DND-41 (cell line): ENCODE measurements around the gene DPH6.

ENCODE experiments used
- ATAC-seq: fragments of 200-7000 bp; cut with Tn5 transposase; 3 replicates; pipeline ENCODE4 v1.9.1; 2021; ENCODE audit warnings: low read depth; ENCODE audit not compliant: insufficient read depth
- DNase-seq: peaks from one replicate; pipeline ENCODE4 v3.0.0-alpha.2; 2020
- H2AFZ ChIP-seq: 2 replicates; pipeline ENCODE4 v1.6.0; 2012; ENCODE audit warnings: low read depth, low read length
- H3K27ac ChIP-seq: 2 replicates; pipeline ENCODE4 v1.5.1; 2012; ENCODE audit warnings: low read length, inconsistent platforms
- H3K27me3 ChIP-seq: fragments of 200-600 bp; sonication (generic); 2 replicates; pipeline ENCODE4 v1.6.0; 2012; ENCODE audit warnings: low read length, mild to moderate bottlenecking, inconsistent platforms; ENCODE audit not compliant: insufficient read depth, poor library complexity
- H3K36me3 ChIP-seq: 2 replicates; pipeline ENCODE4 v1.5.1; 2012; ENCODE audit warnings: low read length, inconsistent platforms; ENCODE audit not compliant: insufficient read depth
- H3K4me1 ChIP-seq: 2 replicates; pipeline ENCODE4 v1.5.1; 2012; ENCODE audit warnings: mild to moderate bottlenecking, low read length; ENCODE audit not compliant: insufficient read depth
- H3K4me2 ChIP-seq: 2 replicates; pipeline ENCODE4 v1.6.0; 2012; ENCODE audit warnings: mild to moderate bottlenecking, moderate library complexity, low read length, inconsistent platforms; ENCODE audit not compliant: insufficient read depth
- H3K4me3 ChIP-seq, 2 experiments: fragments of 200-600 bp in 1 of 2; shearing (Covaris generic) in 1 of 2; 2 replicates each; pipeline ENCODE4 v1.5.1; 2012 to 2016; ENCODE audit warnings: inconsistent platforms in 2 of 2, low read length in 2 of 2, mild to moderate bottlenecking in 2 of 2, low read depth in 1 of 2, moderate library complexity in 1 of 2
- H3K79me2 ChIP-seq: 2 replicates; pipeline ENCODE4 v1.6.0; 2012; ENCODE audit warnings: low read length, inconsistent platforms; ENCODE audit not compliant: insufficient read depth
- H3K9ac ChIP-seq: 2 replicates; pipeline ENCODE4 v1.6.0; 2012; ENCODE audit warnings: low read depth, mild to moderate bottlenecking, inconsistent platforms, low read length, moderate library complexity
- H3K9me3 ChIP-seq: 2 replicates; pipeline ENCODE4 v1.5.1; 2012; ENCODE audit warnings: low read length, moderate library complexity, mild to moderate bottlenecking, inconsistent platforms; ENCODE audit not compliant: insufficient read depth, severe bottlenecking
- H4K20me1 ChIP-seq: 2 replicates; pipeline ENCODE4 v1.6.0; 2012; ENCODE audit warnings: low read length; ENCODE audit not compliant: insufficient read depth
- EZH2 ChIP-seq: IDR thresholded peaks from 3 replicates; pipeline ENCODE4 v1.6.1; 2012; ENCODE audit warnings: borderline replicate concordance, low read depth, mild to moderate bottlenecking, moderate library complexity, low read length, inconsistent platforms; ENCODE audit not compliant: severe bottlenecking
- TF ChIP-seq, protein P1 (sequence below): IDR thresholded peaks from 2 replicates; pipeline ENCODE4 v1.5.1; 2012; ENCODE audit warnings: borderline replicate concordance, low read length, moderate library complexity, mild to moderate bottlenecking; ENCODE audit not compliant: poor library complexity, severe bottlenecking; ENCODE audit errors: extremely low read depth

DPH6 gene

DNA sequence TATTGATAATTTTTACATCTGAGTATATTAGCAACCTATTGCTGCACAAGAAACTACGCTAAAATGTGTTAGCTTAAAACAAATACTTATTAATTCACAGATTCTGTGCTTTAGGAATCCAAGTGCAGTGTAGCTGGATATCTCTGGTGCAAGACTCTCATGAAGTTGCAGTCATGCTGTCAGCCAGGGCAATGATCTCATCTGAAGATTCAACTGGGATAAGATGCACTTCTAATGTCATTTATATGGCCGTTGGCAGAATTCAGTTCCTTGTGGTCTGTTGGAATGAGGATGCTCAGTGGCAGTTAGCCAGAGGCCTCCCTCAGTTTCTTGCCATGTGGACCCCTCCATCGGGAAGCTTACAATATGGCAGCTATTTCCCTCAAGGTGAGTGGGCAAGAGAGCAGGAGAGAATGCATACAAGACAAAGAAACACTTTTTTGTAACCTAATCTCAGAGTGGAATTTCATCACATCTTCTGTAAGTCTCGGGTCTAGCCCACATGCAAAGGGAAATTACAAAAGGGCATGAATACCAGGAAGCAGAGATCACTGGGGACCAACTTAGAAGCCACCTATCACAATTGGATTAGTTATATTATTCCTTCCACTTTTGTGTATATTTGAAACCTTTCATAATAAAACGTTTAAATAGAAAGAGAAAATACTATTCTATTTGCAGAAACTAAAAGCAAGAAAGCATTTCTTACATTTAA, 61.6 kb downstream of the DPH6 start:
- peaks cover 5% of the 10 kb centered on the region for H3K9me3 ChIP-seq
- H3K4me3 ChIP-seq, result no peak overlapping the region
- H2AFZ ChIP-seq, result no peak overlapping the region
- no peak for ATAC-seq
- peaks cover 2% of the 10 kb centered on the region; the same call in 1 of the 2 replicates for H3K36me3 ChIP-seq
- H3K27ac ChIP-seq, result no peak overlapping the region
- no peaks in the 10 kb centered on the region for H4K20me1 ChIP-seq
- DNase-seq, result no peak
- H3K9ac ChIP-seq, result no peak overlapping the region
- H3K4me2 ChIP-seq, result no peak overlapping the region
- TF ChIP-seq, protein P1, sequence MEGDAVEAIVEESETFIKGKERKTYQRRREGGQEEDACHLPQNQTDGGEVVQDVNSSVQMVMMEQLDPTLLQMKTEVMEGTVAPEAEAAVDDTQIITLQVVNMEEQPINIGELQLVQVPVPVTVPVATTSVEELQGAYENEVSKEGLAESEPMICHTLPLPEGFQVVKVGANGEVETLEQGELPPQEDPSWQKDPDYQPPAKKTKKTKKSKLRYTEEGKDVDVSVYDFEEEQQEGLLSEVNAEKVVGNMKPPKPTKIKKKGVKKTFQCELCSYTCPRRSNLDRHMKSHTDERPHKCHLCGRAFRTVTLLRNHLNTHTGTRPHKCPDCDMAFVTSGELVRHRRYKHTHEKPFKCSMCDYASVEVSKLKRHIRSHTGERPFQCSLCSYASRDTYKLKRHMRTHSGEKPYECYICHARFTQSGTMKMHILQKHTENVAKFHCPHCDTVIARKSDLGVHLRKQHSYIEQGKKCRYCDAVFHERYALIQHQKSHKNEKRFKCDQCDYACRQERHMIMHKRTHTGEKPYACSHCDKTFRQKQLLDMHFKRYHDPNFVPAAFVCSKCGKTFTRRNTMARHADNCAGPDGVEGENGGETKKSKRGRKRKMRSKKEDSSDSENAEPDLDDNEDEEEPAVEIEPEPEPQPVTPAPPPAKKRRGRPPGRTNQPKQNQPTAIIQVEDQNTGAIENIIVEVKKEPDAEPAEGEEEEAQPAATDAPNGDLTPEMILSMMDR, result no peak
- no peak for TF ChIP-seq EZH2
- H3K4me1 ChIP-seq, result no peaks in the 10 kb centered on the region
- no peaks in the 10 kb centered on the region for H3K79me2 ChIP-seq
- H3K27me3 ChIP-seq, result no peaks in the 10 kb centered on the region

DNA sequence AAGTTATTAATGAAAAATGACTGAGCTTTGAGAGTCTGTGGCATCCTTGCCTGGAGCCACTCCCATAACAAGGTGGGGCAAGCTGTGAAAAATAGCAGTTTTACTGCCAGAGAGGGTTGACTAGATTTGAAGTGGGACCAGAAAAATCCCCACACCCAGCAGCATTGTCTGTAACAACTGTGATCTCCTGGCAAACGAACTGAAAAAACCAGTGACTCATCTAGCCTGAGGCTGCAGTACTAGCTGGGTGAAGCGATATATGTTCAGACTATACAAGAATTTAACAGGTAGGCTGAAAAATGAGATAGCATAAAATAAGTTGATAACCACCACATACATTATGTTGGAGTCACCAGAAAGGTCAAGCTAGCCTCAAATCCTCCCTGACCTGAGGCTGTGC, 64.0 kb downstream of the DPH6 start:
- TF ChIP-seq, protein P1, result no peak
- TF ChIP-seq EZH2, result no peak
- Histone ChIP-seq H3K4me1 (no peaks in the 10 kb centered on the region), H3K4me2 (no peak overlapping the region), H3K4me3 (no peak overlapping the region), H3K36me3 (no peaks in the 10 kb centered on the region), H3K27me3 (no peaks in the 10 kb centered on the region), H2AFZ (no peak overlapping the region), H3K79me2 (no peaks in the 10 kb centered on the region), H3K9ac (no peak overlapping the region), H3K9me3 (peaks cover 5% of the 10 kb centered on the region), H4K20me1 (no peaks in the 10 kb centered on the region), H3K27ac (no peak overlapping the region)
- DNase-seq (no peak), ATAC-seq (no peak)

DNA sequence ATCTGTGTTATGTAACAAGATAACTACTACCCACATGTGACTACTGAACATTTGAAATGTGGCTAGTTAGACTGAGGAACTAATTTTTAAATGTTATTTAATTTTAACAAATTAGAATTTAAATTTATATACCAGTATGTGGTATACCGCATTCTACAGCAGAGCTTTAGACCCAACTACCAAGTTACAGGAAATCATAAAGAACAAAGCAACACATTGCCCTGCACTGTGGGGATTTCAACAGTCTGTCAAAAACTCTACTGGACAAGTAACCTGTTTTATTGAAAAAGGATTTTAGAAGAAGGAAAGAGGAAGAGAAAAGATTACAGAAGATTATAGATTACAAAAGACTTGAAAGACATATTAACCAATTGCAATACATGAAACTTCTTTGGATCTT, 64.9 kb downstream of the DPH6 start:
- Histone ChIP-seq H3K4me1 (no peaks in the 10 kb centered on the region), H3K79me2 (no peaks in the 10 kb centered on the region), H4K20me1 (no peaks in the 10 kb centered on the region), H3K27ac (no peak overlapping the region), H3K4me2 (no peak overlapping the region), H3K27me3 (no peaks in the 10 kb centered on the region), H3K9me3 (no peaks in the 10 kb centered on the region), H3K9ac (no peak overlapping the region), H3K36me3 (no peaks in the 10 kb centered on the region), H3K4me3 (no peak overlapping the region), H2AFZ (no peak overlapping the region)
- ATAC-seq (no peak), DNase-seq (no peak)
- TF ChIP-seq, protein P1, result no peak
- no peak for TF ChIP-seq EZH2

DNA sequence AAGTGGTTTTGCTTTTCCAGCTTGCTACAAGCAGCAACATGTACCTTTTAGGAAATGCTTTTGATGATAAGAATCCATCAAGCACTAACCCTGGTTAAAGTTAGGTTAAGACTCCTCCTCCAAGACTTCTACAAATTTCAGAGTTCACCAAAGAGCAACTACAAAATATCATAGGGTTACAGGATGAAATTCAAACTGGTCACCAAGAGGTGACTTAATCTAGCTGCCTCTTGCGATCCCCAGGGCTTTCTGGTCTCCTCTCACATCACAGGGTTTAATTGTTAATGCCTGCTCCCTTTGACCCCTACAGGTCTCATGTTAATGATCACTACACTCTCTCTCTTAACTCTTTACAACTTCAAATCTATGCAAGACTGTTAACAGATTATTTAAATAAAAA, 66.5 kb downstream of the DPH6 start:
- H2AFZ ChIP-seq, result no peak overlapping the region
- no peak overlapping the region for H3K4me2 ChIP-seq

More for the DNA sequence above, 66.5 kb downstream of the DPH6 start:
- Histone ChIP-seq H3K79me2 (no peaks in the 10 kb centered on the region), H3K4me1 (no peaks in the 10 kb centered on the region), H4K20me1 (no peaks in the 10 kb centered on the region), H3K27ac (no peak overlapping the region), H3K9ac (no peak overlapping the region), H3K4me3 (no peak overlapping the region), H3K27me3 (no peaks in the 10 kb centered on the region), H3K9me3 (no peaks in the 10 kb centered on the region), H3K36me3 (no peaks in the 10 kb centered on the region)
- DNase-seq, result no peak
- no peak for ATAC-seq
- TF ChIP-seq, protein P1, result no peak
- no peak for TF ChIP-seq EZH2
